Activated T-cell treated with anti-CD3 and anti-CD28 coated beads for 4 hours (primary cell): ENCODE measurements around the gene C3.
A peak's percentile ranks its signal among the peaks of the same experiment; 100 is the strongest.
"Not testable (repeated sequence)": the region's sequence is repeated elsewhere in the genome, so short reads cannot be mapped to it uniquely, and the experiment has no call there.

Experiments used
- DNase-seq: peaks from one replicate; pipeline ENCODE4 v3.0.0-alpha.2; 2020

Gene C3

DNA sequence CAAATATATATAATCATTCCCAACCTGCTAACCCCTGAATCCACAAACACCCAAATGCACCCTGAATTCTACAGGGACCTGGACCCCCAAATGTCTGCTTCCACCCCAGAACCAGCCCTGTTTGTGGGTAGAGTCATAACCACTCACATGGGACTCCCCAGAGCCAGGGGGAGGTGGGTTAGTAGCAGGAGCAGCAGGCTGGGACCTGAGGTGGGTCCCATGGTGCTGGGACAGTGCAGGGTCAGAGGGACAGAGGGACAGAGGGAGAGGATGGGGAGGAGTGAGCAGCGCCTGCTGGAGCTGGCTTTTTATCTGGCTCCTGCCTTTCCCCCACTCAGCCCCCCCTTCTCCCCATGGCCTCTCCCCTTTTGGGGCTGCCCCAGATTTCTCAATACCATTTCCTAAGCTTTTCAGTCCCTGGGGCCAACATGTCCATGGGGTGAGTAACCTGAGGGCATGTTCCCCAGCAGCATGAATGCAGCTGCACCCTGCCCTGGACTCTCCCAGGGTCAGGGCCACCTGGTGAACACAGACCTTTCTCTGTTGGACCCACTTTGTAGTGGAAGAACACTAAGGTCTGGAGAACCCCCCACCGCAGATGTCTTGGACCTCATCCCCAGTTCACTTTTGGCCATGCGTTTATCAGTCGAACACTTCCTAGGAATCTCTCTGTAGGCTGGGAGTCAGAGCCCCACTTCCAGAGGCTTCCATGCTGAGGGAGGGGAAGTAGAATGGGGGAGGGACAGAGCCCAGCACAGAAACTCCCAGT is at the start of gene C3:
TSS of gene C3 (minus strand) at position 282 of the 769 bp plus-strand sequence. CDS start at position 221, 61 bp downstream.
- no peak for DNase-seq

DNA sequence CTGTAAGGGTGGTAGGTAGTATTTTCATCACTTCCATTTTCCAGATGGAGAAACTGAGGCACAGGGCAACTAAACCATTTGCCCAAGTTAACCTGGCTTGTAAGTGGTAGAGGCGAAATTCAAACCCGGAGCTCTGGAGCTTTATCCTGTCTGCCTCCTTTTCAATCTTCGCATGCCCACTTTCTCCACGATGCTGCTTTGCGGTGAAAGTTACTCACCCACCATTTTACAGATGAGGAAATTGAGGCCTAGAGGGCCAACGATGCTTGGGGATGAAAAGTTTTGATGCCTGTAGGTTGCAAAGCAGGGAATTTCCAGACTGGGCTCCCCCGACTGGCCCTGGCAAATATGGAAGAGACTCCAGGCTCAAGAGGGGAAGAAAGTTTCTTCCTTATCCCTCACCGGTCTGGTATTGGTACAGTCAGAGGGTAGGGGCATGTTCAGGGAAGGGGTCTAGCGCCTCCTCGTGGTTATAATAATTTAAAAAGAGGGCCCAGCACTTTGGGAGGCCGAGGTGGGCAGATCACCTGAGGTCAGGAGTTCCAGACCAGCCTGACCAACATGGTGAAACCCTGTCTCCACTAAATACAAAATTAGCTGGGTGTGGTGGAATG is 48.7 kb upstream of the C3 start:
- no peak for DNase-seq

DNA sequence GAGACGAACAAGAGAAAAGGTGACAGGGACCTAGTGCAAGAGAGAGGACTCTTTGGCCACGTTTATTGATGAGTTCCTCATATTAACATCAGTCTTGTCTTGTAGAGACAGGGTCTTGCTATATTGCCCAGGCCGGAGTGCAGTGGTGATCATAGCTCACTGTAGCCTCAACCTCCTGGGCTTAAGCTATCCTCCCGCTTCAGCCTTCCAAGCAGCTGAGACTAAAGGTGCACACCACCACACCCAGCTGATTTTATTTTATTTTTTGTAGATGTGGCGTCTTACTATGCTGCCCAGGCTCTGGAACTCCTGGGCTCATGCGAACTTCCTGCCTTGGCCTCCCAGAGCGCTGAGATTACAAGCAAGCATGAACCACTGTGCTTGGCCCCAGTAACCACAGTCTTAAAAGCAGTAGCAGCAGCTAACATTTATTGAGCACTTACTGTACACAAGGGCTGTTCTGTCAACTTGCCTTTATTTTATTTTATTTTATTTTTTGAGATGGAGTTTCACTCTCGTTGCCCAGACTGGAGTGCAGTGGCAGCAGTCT is 47.9 kb upstream of the C3 start:
- DNase-seq: no peak

DNA sequence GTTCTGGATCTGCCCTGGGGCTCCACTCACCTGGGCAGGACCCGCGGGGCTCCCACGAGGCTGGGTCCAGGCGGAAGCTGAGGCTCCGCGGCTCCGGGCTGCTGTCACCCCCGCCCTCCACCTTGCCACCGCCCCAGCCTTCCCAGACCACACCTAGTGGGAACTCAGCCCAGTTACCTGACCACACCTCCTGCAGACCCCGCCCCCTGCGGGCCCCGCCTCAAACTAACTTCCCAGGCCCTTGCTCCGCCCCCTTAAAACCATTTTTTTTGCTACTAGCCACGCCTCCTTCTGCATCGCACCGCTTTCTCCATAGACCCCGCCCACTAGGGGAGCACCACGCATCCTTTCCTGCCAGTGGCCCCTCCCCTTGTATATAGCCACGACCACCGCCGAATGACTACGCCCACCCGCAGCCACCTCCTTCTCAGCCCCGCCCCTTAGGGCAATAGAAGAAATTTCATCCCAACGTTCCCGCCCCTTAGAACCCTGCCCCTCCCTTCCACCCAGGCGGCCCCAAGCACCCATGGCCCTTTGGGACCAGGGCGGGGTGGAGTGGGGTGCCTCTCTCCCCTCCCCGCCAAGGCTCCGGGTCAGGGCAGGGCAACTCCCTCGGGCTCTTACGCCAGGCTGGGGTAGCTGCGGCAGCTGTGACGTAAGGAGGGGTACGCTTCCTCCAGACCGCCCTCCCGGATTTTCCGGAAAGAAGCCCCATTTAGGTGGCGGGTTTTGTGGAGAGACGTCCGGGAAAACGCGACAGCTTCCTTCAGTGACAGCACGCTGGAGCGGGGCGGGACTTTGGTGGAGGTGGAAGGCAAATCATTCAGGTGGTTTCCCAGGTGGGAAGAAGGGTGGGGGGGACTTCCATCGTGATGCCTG is 47.1 kb upstream of the C3 start, which contains the start of gene SH2D3A:
TSS of gene SH2D3A (minus strand) at position 79 of the 879 bp plus-strand sequence. CDS start 3,687 bp downstream, outside the sequence.
- peak; percentile 96 for DNase-seq

DNA sequence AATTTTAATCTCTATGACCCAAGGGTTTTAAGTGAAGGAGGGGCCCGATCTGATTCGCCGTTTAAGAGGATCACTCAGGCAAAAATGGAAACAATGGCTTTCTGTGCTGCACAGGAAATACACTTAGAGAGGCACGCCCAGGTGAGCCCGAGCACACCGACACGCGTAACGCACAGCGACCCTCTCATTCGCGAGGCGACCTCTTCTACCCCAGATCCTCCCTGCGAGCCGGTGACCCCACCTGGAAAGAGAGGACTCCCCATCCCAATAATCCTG is 46.6 kb upstream of the C3 start:
- DNase-seq: no peak

DNA sequence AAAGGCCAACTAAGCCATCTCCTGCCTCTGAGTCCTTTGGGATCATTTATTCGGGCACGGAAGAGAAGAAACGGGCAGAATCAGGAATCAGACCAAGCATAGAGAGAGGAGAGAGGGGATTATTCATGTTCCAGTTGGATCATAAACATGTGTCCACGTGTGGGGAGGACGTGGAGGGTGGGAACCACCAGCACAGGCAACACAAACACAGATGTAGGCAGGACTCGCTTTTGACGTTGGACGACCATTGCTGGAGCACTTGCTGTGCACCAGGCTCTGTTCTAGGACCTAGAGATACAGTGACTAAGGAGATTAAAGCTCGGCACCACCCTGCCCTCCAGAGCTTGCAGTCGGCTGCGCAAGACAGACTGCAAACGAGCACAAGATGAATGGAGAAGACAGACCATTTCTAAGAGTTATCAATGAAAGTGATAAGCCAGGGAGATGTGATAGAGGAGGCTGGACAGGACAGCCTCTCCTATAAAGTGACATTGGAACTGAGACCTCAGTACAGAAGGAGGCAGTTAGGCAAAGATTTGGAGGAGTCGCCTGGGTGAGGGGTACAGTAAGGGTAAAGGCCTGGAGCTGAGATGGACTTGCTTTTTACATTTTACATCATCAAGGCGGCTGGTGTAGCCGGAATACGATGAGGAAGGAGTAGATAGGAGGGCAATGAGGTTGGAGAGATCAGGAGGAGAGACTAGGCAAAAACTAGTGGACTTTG is 46.1 kb upstream of the C3 start:
- DNase-seq: no peak

DNA sequence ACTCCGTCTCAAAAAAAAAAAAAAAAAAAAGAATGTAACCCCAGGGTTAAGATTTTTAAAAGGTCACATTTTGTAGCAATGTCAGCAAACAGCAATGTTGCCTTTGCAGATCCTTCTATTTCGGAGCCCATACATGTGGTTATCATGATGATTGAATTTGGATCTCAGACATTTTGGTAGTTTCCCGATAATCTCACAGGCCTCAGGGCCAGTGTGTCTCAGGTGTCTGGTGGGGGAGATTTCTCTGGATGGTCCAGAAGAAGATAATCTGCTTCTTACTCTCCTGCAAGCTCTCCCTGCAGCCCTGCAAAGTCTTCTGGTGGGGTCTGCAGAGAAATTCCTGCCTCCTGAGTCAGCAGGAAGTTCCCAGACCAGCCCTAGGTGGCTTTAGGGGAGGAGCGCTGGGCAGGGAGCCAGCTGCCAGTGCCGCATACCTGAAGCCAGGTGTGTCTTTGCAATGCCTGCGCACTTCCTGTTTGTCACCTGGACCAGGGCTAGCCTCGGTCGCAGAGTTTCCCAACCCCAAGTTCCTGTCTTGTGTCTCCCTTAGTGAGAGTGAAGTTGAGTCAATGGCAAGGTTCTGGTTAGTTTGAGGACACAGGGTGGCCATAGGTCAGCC is 45.4 kb upstream of the C3 start:
- DNase-seq: no peak

DNA sequence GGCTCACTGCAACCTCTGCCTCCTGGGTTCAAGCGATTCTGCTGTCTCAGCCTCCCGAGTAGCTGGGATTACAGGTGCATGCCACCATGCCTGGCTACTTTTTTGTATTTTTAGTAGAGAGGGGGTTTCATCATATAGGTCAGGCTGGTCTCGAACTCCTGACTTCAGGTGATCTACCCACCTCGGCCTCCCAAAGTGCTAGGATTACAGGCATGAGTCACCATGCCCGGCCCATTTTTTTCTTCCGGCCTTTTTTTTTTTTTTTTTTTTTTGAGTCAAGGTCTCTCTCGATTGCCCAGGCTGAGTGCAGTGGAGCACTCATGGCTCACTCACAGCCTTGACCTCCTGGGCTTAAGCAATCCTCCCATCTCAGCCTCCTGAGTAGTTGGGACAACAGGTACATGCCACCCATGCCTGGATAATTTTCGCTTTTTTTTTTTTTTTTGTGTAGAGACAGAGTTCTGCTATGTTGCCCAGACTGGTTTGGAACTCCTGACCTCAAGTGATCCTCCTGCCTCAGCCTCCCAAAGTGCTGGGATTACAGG is 41.9 kb upstream of the C3 start:
- not testable (repeated sequence) for DNase-seq

DNA sequence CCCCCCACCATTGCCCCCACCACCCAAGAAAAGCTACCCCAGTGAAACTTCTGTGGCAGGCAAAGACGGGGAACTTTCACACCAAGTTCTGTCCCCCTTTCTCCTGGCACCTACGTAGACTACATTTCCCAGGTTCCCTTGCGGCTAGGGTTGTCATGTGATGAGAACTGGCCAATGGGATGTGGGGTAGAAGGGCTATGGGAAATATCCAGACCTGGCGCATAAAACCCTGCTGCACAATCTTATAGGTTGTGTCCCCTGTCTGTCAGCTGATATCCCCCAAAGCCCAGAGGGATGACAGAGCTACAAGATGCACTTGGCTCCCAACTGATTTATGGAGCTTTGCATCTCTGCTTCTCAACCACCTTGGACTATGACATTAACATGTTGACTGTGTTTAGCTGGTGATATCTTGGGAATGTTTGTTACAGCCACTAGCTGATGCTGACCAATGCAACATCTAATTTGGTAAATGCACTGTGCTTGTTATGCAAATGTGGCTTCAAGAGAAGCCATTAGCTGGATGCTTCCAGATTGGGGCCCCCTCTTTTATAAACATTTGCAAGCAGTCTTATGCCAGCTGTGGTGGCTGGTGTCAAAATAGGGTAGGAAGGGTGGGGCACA is 40.7 kb upstream of the C3 start:
- DNase-seq: no peak

DNA sequence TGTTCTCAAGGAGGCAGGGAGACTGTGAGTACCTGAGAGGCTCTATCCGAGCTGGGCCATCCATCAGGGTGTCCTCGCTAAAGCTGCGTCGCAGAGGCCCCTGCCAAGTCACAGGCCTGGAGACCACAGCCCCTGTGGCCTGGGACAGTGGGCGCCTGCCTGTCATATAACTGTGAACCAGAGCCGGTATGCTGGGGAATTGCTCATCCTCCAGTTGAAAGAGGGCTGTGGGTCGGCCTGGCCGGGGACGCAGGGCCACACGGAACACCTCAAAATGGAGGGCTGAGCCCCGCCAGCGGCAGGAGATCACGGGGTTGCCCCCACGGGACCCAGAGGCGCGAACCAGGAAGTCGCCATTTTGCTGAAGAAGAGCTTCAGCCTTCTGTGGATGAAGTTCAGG is 40.2 kb upstream of the C3 start:
- DNase-seq: no peak

DNA sequence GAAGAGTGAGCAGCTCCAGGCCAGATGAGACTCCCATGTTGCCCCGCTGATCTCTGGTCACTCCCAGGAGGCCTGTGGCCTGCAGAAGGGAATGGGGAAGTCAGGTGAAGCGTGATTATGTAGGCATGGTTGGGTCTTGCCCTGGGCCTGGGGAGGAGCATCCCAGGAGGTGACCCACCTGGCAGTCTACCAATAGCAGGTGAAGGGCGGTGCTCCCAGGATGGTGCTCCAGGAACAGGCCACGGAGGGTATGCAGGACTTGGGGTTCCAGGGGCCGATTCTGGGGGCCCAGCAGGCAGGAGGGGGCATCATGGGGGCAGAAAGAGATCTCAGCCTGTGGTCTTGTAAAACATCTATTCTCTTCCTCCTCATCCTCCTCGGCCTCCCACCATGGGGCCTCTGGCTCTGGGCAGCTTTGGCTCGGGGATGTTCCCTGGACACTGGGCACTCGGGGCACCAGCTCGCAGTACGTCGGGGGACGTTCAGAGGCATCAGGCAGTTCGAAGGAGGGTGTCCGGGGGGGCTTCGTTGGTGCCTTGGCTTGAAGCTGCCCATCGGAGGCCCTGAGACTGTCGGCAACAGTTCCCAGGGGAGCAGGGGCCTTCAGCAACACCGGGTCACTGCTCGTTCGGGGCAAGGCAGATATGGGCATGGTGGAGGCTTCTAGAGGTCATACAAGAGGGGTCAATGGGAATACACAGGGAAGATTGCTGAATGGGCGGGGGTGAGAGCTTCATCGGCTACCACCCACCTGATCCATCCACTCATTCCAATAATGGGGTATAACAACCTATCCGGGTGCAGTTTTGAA is 34.4 kb upstream of the C3 start:
- no peak for DNase-seq

DNA sequence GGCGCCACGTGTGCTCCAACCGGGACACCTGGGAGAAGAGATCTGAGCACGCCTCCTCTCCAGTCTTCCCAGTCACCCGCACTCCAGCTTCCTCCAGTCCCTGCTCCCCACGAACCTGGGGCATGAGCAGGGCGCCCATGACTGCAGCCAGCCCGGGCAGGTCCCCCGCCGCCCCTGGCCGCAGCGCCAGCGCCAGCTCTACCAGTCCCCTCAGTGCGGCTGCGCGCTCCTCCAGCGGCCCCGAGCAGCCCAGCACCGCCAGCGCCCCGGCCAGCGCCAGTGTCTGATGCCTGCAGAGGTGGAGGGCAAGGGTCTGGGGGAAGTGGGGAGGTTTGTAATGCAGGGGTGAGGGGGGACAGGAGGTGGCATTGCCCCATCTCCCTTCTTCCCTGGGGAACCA is 33.7 kb upstream of the C3 start:
- DNase-seq: no peak

DNA sequence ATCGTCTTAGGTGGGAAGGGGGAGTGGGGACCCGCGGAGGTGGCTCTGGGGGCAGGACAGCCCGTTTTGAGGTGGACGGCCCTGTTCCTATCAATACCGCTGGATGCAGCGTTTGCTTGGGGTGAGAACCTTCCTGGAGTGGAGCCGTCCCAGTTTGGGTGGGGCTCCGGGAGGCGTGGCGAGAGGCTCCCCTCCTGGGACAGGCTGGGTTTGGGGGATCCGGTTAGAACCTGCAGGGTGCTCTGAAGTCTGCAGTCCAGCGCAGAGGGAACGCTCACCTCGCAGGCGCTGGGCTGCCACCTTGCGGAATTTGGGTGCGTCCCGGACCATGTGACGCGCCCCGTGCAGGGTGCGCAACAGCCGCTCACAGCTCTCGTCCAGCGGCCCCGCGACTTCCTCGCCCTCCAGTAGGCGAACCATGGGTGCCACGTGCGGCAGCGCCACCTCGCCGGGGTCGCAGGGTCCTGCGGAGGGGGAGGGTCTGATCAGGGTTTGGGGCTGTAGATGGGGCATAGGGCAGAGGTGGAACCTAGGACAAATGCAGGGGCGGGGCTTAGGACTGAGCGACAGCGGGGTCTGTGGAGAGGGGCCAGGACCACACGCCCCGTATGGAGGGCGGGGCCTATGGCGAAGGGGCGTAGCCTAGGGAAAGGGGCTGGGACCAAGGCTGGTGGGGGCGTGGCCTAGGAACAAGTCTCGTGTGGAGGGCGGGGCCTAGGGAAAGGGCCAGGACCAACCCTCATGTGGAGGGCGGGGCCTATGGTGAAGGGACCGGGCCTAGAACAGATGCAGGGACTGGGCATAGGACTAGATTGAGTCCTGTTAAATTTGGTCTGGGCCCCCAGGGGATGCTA is 33.0 kb upstream of the C3 start:
- DNase-seq: peak; percentile 73

DNA sequence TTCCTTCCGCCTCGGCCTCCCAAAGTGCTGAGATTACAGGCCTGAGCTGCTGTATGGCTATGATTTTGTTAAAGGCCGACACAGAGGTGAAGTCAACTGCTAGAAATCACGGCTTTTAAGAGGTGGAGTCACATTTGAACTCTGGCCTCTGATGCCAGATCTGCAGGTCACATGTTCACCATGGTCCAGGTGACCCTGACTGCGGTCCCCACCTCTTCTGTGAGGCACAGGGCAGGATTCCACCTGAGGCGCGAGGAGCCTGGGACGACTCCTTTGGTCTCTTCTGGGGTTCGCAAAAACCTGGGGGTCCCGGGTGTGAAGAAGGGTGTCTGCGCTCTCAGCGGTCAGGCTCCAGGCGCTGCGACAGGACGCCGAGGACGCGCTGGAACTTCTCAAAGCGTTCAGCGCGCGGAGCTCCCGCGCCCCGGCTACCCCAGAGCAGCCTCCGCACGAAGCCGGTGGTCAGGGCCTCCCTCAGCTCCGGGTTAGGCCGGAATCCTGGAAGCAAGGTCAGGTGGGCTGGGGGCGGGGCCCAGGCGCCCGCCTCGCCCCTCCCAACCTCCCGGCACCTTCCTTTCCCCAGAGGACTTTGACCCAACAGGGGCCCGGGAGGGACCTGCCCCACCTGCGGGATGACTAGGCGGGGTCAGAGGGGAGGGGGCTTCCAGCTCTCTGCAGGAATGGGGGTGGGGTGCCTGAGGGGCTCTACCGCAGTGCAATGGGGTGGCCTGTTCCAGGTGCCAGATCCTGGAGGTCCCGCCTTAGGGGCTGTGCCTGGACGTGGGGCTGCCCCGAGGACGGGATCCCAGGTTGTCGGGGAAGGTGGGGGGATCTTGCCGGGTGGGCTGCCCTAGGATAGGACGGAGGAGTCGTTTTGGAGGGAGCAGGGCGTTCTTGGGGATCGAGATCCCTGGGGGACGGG is 32.1 kb upstream of the C3 start:
- no peak for DNase-seq

DNA sequence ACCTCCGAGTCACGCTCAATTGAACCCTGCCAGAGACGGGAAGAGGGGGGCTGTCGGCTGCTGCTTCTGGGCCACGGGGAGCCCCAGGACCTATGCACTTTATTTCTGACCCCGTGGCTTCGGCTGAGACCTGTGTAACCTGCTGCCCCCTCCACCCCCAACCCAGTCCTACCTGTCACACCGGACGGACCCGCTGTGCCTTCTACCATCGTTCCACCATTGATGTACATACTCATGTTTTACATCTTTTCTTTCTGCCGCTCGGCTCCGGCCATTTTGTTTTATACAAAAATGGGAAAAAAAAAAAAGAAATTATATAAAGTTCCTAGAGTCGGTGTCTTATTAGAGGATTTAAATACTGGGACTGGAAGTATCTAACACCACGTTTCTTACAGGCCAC is 30.7 kb upstream of the C3 start:
- DNase-seq: no peak

DNA sequence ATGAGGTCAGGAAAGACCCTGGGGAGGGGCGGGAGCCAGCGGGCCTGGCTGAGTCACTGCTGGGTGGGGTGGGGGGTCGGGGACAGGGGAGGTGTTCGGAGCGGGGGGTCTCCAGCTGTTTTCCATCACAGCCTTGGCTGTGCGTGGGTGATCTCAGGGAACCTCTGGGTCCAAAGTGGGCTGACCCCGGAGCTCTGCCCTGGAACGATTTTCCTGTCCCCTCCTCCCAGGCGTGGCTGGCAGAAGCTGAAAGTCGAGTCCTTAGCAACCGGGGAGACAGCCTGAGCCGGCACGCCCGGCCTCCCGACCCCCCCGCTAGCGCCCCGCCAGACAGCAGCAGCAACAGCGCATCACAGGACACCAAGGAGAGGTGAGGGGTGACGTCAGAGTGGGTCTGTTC is 29.6 kb upstream of the C3 start:
- no peak for DNase-seq

DNA sequence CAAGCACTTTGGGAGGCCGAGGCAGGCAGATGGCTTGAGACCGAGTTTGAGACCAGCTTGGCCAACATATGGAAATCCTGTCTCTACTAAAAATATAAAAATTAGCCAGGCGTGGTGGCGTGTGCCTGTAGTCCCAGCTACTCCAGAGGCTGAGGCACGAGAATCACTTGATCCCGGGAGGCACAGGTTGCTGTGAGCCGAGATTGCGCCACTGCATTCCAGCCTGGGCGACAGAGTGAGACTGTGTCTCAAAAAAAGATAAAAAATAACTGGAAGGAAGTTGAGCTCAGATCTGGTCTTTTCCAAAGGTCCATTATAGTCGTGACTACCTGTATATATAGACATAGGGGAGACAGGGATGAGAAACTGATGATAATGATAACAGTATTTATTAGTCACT is 28.1 kb upstream of the C3 start:
- DNase-seq: not testable (repeated sequence)

DNA sequence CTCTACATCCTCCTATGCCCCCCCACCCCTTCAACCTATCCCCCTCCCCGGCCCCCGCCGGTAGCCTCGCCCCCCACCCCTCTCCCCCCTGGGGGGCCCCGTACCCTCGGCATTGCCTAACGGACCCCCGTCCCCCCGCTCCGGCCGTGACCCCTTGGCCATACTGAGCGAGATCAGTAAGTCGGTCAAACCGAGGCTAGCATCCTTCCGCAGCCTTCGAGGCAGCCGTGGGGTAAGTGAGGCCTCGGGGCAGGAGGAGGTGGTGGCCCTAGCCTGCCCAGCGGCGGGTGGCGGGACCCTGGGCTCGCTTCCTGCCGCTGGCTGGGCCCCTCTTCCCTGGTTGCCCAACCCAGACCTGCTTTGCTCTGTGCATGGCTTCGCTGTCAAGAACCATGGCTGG is 25.5 kb upstream of the C3 start:
- DNase-seq: no peak
